IPS-18a (cell line): Measurements from ENCODE around the gene GP5.

ENCODE experiments used
- H3K27ac ChIP-seq: one replicate; pipeline ENCODE4 v1.5.1; 2013; ENCODE audit warnings: low read length
- H3K27me3 ChIP-seq: one replicate; pipeline ENCODE4 v1.6.1; 2013; ENCODE audit warnings: mild to moderate bottlenecking, low read length; ENCODE audit not compliant: control insufficient read depth, insufficient read depth
- H3K36me3 ChIP-seq: one replicate; pipeline ENCODE4 v1.6.1; 2013; ENCODE audit warnings: low read depth, low read length; ENCODE audit not compliant: control insufficient read depth
- H3K4me1 ChIP-seq: one replicate; pipeline ENCODE4 v1.6.1; 2013; ENCODE audit warnings: low read depth, low read length; ENCODE audit not compliant: control insufficient read depth
- H3K4me3 ChIP-seq: one replicate; pipeline ENCODE4 v1.5.1; 2013; ENCODE audit warnings: low read length
- H3K9ac ChIP-seq: one replicate; pipeline ENCODE4 v1.6.1; 2013; ENCODE audit warnings: mild to moderate bottlenecking, low read length, moderate library complexity
- H3K9me3 ChIP-seq: one replicate; pipeline ENCODE4 v1.6.1; 2013; ENCODE audit warnings: low read depth, low read length; ENCODE audit not compliant: control insufficient read depth

GP5 gene

DNA sequence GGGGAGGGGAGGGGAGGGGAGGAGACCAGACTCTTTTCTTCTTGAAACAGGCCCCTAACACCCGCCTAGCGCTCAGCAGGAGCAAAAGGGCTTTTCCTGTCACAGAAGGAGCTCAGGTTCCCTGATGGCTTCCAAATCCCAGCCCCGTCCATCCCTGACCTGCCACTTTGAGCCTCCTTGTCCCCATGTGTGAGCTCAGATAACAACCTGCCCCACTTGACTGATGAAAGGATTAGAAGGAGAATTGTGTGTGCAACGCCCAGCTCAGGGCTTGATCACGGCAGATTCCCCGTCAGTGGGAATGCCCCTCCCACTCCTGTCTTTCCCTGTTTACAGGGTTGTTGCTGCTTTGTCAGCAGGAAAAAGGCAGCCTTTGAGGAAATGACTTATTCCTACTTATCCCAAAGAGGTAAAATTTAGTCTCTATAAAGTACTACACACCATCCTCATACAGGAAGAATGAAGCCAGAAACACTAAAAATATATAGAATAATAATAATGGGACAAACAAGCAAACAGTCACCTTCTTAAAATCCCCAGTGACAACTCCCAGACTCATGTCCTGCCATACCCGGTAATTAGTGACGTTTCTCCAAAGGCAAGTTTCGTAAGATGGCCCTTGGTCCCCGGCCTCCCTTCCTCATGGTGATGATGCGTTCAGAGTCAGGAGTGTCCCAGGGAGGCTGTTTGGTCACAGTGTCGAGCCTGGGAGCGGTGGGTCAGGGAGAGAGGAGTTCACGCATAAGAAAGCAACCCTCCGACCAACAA, 23.4 kb downstream of the GP5 start:
- Histone ChIP-seq H3K4me3 (no peak overlapping the region), H3K27me3 (no peaks in the 10 kb centered on the region)

DNA sequence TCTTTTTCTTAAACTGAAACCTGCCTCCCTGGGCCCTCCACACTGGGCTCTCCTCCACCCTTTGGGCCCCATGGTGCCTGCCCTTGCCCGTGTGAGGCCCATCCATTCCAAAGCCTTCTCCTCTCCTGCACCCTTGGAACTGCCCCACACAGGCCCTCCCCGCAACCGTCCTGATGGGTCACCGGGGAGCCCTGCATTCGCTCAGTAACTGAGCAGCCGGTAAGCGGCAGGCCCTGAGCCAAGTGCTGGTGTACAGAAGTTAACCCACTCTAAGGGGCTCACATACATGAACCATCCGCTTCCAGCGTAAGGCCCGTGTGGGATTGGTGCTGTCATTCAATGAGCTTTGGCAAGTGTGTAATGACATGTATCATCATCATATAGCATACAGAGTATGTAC, 24.1 kb downstream of the GP5 start:
- Histone ChIP-seq H3K27ac (no peak overlapping the region), H3K27me3 (no peaks in the 10 kb centered on the region), H3K9me3 (no peaks in the 10 kb centered on the region), H3K36me3 (no peaks in the 10 kb centered on the region), H3K4me1 (peaks cover 14% of the 10 kb centered on the region), H3K4me3 (no peak overlapping the region), H3K9ac (no peak overlapping the region)

More for the DNA sequence above, 23.4 kb downstream of the GP5 start:
- Histone ChIP-seq H3K9me3 (no peaks in the 10 kb centered on the region), H3K36me3 (no peaks in the 10 kb centered on the region), H3K4me1 (peaks cover 14% of the 10 kb centered on the region), H3K9ac (no peak overlapping the region), H3K27ac (no peak overlapping the region)

GRCh38 chr3:194373899-194374298, 25.2 kb downstream of the GP5 start:
- H3K4me1 ChIP-seq = peaks cover 11% of the 10 kb centered on the region
- H3K9ac ChIP-seq = no peak overlapping the region
- H3K36me3 ChIP-seq = no peaks in the 10 kb centered on the region
- H3K27me3 ChIP-seq = peaks cover 5% of the 10 kb centered on the region
- no peak overlapping the region for H3K27ac ChIP-seq
- H3K4me3 ChIP-seq = no peak overlapping the region
- no peaks in the 10 kb centered on the region for H3K9me3 ChIP-seq

DNA sequence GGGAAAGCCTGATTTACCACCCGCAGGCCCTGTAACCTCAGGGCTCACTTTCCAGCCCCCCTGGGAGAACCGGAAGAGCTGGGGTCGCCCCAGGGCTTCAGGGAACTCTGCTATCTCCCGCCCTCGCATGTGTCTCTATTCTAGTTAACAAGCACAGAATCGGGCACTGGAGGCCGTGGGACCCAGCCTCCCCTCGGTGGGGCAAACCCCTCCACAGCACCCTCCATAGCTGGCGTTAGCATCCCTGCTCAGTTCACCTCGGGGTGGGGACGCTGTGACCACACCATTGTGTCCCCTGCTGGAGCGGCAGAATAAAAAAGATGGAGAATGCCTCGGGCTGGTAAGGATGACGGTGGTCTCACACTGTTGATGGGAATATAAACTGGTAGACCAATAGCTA, 26.0 kb downstream of the GP5 start:
- H3K9ac ChIP-seq = no peak overlapping the region
- peaks cover 14% of the 10 kb centered on the region for H3K27me3 ChIP-seq
- no peak overlapping the region for H3K4me3 ChIP-seq
- H3K36me3 ChIP-seq = no peaks in the 10 kb centered on the region
- peaks cover 11% of the 10 kb centered on the region for H3K4me1 ChIP-seq
- H3K9me3 ChIP-seq = no peaks in the 10 kb centered on the region
- no peak overlapping the region for H3K27ac ChIP-seq

- peaks cover 14% of the 10 kb centered on the region for H3K4me1 ChIP-seq
- H3K4me3 ChIP-seq = no peak overlapping the region
- no peaks in the 10 kb centered on the region for H3K9me3 ChIP-seq
- H3K9ac ChIP-seq = no peak overlapping the region
- H3K36me3 ChIP-seq = no peaks in the 10 kb centered on the region
- H3K27ac ChIP-seq = no peak overlapping the region
- peaks cover 14% of the 10 kb centered on the region for H3K27me3 ChIP-seq
Observed at GRCh38 chr3:194370753-194371152, 28.3 kb downstream of the GP5 start.

GRCh38 chr3:194369522-194370279, 29.4 kb downstream of the GP5 start, which contains the start of gene LRRC15:
LRRC15 (minus strand) TSS chr3:194369743; CDS start chr3:194361043, 8,700 bp downstream.
- H3K9ac ChIP-seq = no peak within 1 kb of the TSS
- peak within 1 kb of the TSS; percentile 52 for H3K4me3 ChIP-seq
- no peak within 1 kb of the TSS for H3K27ac ChIP-seq
- H3K9me3 ChIP-seq = no peaks in the 10 kb centered on the region
- H3K4me1 ChIP-seq = peaks cover 11% of the 10 kb centered on the region
- peaks cover 14% of the 10 kb centered on the region for H3K27me3 ChIP-seq
- H3K36me3 ChIP-seq = no peaks in the 10 kb centered on the region

- Histone ChIP-seq H3K4me1 (peaks cover 11% of the 10 kb centered on the region), H3K4me3 (no peak overlapping the region), H3K27me3 (peaks cover 14% of the 10 kb centered on the region), H3K36me3 (no peaks in the 10 kb centered on the region), H3K27ac (no peak overlapping the region), H3K9ac (no peak overlapping the region), H3K9me3 (no peaks in the 10 kb centered on the region)
Observed at GRCh38 chr3:194368918-194369317, 30.1 kb downstream of the GP5 start.

- H3K9me3 ChIP-seq = no peaks in the 10 kb centered on the region
- no peak overlapping the region for H3K27ac ChIP-seq
- no peak overlapping the region for H3K9ac ChIP-seq
- H3K4me1 ChIP-seq = peaks cover 11% of the 10 kb centered on the region
- no peak overlapping the region for H3K4me3 ChIP-seq
- no peaks in the 10 kb centered on the region for H3K36me3 ChIP-seq
- peaks cover 14% of the 10 kb centered on the region for H3K27me3 ChIP-seq
Observed at GRCh38 chr3:194367992-194368841, 30.8 kb downstream of the GP5 start.

DNA sequence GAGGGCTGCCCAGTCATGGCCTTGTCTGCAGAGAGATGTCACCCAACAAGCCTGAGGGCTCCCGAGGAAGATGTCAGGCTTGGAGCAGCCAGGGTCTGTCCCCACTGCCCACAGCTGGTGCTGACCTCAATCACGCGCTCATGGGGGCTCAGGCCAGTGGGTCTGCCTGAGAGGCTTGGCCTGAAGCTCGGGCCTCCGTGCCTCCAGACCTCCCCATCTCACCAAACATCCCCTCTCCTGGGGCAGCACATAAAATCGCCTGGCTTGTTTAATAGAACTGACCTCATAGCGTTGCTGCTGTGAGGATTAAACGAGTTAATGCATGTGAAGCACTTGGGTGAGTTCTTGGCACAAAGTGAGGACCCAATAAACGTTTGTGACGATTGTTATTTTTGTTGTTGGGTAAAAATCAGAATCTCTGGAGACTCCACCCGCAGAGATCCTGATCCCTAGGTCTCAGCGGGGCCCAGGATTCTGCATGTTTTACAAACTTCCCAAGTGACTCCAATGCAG, 33.0 kb downstream of the GP5 start:
- no peak overlapping the region for H3K9ac ChIP-seq
- H3K4me3 ChIP-seq = no peak overlapping the region
- H3K27me3 ChIP-seq = peaks cover 14% of the 10 kb centered on the region
- H3K36me3 ChIP-seq = no peaks in the 10 kb centered on the region
- peaks cover 11% of the 10 kb centered on the region for H3K4me1 ChIP-seq
- H3K9me3 ChIP-seq = no peaks in the 10 kb centered on the region
- no peak overlapping the region for H3K27ac ChIP-seq

GRCh38 chr3:194365526-194365925, 33.5 kb downstream of the GP5 start:
- Histone ChIP-seq H3K9ac (no peak overlapping the region), H3K36me3 (no peaks in the 10 kb centered on the region), H3K27ac (no peak overlapping the region), H3K9me3 (no peaks in the 10 kb centered on the region), H3K27me3 (peaks cover 14% of the 10 kb centered on the region), H3K4me3 (no peak overlapping the region), H3K4me1 (peaks cover 9% of the 10 kb centered on the region)
